Measurements from ENCODE around the gene RPS3A. TPM values are rescaled to one million over a fixed set of nuclear protein-coding genes. Genes with fewer than 3 reads are reported as not detected.

The RPS3A gene
- total RNA-seq, 2 experiments from 2014 or later = 1,980 to 2,148 TPM

- Mint-ChIP-seq H3K9me3 (no peaks in the 10 kb centered on the region), H3K36me3 (no peaks in the 10 kb centered on the region), H3K4me3 (no peak overlapping the region), H3K4me1 (no peaks in the 10 kb centered on the region), H3K27me3 (peaks cover 5% of the 10 kb centered on the region), H3K27ac (no peak overlapping the region)
- DNase-seq (no peak), ATAC-seq (ENCODE audit: low read depth) (no peak)
- POLR2A ChIA-PET = no interaction called here
Observed at GRCh38 chr4:151139814-151140213, 40.4 kb downstream of the RPS3A start.

GRCh38 chr4:151142758-151143157, 43.3 kb downstream of the RPS3A start:
- DNase-seq (no peak), ATAC-seq (ENCODE audit: low read depth) (no peak)
- no peaks in the 10 kb centered on the region for H3K36me3 Mint-ChIP-seq
- no peaks in the 10 kb centered on the region for H3K4me1 Mint-ChIP-seq
- no peak overlapping the region for H3K4me3 Mint-ChIP-seq
- peaks cover 5% of the 10 kb centered on the region for H3K27me3 Mint-ChIP-seq
- no peaks in the 10 kb centered on the region for H3K9me3 Mint-ChIP-seq
- POLR2A ChIA-PET = no interaction called here
- H3K27ac Mint-ChIP-seq = no peak overlapping the region

GRCh38 chr4:151143162-151143561, 43.7 kb downstream of the RPS3A start:
- H3K36me3 Mint-ChIP-seq = no peaks in the 10 kb centered on the region
- DNase-seq = no peak
- peaks cover 5% of the 10 kb centered on the region for H3K27me3 Mint-ChIP-seq
- ATAC-seq (ENCODE audit: low read depth) = no peak
- no peak overlapping the region for H3K27ac Mint-ChIP-seq
- POLR2A ChIA-PET = no interaction called here
- no peak overlapping the region for H3K4me3 Mint-ChIP-seq
- no peaks in the 10 kb centered on the region for H3K9me3 Mint-ChIP-seq
- H3K4me1 Mint-ChIP-seq = no peaks in the 10 kb centered on the region

GRCh38 chr4:151143811-151144210, 44.4 kb downstream of the RPS3A start:
- peaks cover 5% of the 10 kb centered on the region for H3K27me3 Mint-ChIP-seq
- no peak for DNase-seq
- no peak overlapping the region for H3K27ac Mint-ChIP-seq
- no peak for ATAC-seq (ENCODE audit: low read depth)
- no peaks in the 10 kb centered on the region for H3K4me1 Mint-ChIP-seq
- POLR2A ChIA-PET = no interaction called here
- H3K4me3 Mint-ChIP-seq = no peak overlapping the region
- no peaks in the 10 kb centered on the region for H3K9me3 Mint-ChIP-seq
- H3K36me3 Mint-ChIP-seq = no peaks in the 10 kb centered on the region

GRCh38 chr4:151144329-151145072, 45.1 kb downstream of the RPS3A start:
- H3K4me3 Mint-ChIP-seq = no peak overlapping the region
- no peaks in the 10 kb centered on the region for H3K4me1 Mint-ChIP-seq
- POLR2A ChIA-PET = no interaction called here
- no peaks in the 10 kb centered on the region for H3K36me3 Mint-ChIP-seq
- no peaks in the 10 kb centered on the region for H3K9me3 Mint-ChIP-seq
- H3K27me3 Mint-ChIP-seq = peaks cover 5% of the 10 kb centered on the region
- ATAC-seq (ENCODE audit: low read depth) (no peak), DNase-seq (no peak)
- H3K27ac Mint-ChIP-seq = no peak overlapping the region

- peaks cover 10% of the 10 kb centered on the region for H3K27me3 Mint-ChIP-seq
- H3K36me3 Mint-ChIP-seq = no peaks in the 10 kb centered on the region
- no peaks in the 10 kb centered on the region for H3K9me3 Mint-ChIP-seq
- H3K4me3 Mint-ChIP-seq = no peak overlapping the region
- POLR2A ChIA-PET = no interaction called here
- no peaks in the 10 kb centered on the region for H3K4me1 Mint-ChIP-seq
- H3K27ac Mint-ChIP-seq = no peak overlapping the region
- ATAC-seq (ENCODE audit: low read depth) (no peak), DNase-seq (no peak)
Observed at GRCh38 chr4:151147000-151147399, 47.6 kb downstream of the RPS3A start.

- no peak for ATAC-seq (ENCODE audit: low read depth)
- H3K36me3 Mint-ChIP-seq = no peaks in the 10 kb centered on the region
- POLR2A ChIA-PET = no interaction called here
Observed at GRCh38 chr4:151148261-151148660, 48.8 kb downstream of the RPS3A start.

GRCh38 chr4:151150821-151151580, 51.6 kb downstream of the RPS3A start:
- no peaks in the 10 kb centered on the region for H3K4me1 Mint-ChIP-seq
- H3K27ac Mint-ChIP-seq = no peak overlapping the region
- POLR2A ChIA-PET = no interaction called here
- peaks cover 6% of the 10 kb centered on the region for H3K27me3 Mint-ChIP-seq
- ATAC-seq (ENCODE audit: low read depth) = no peak
- H3K36me3 Mint-ChIP-seq = no peaks in the 10 kb centered on the region
- DNase-seq = no peak
- H3K9me3 Mint-ChIP-seq = no peaks in the 10 kb centered on the region
- no peak overlapping the region for H3K4me3 Mint-ChIP-seq

More at GRCh38 chr4:151148261-151148660, 48.8 kb downstream of the RPS3A start:
- Mint-ChIP-seq H3K4me1 (no peaks in the 10 kb centered on the region), H3K27me3 (peaks cover 8% of the 10 kb centered on the region), H3K27ac (no peak overlapping the region), H3K4me3 (no peak overlapping the region), H3K9me3 (no peaks in the 10 kb centered on the region)
- no peak for DNase-seq

GRCh38 chr4:151152028-151152427, 52.6 kb downstream of the RPS3A start:
- Mint-ChIP-seq H3K9me3 (no peaks in the 10 kb centered on the region), H3K27me3 (peaks cover 6% of the 10 kb centered on the region), H3K27ac (no peak overlapping the region), H3K4me3 (no peak overlapping the region), H3K36me3 (no peaks in the 10 kb centered on the region), H3K4me1 (no peaks in the 10 kb centered on the region)
- ATAC-seq (ENCODE audit: low read depth) = no peak
- DNase-seq = no peak
- POLR2A ChIA-PET = no interaction called here

- H3K36me3 Mint-ChIP-seq = no peaks in the 10 kb centered on the region
- no peak overlapping the region for H3K4me3 Mint-ChIP-seq
- ATAC-seq (ENCODE audit: low read depth) (no peak), DNase-seq (no peak)
- H3K27ac Mint-ChIP-seq = no peak overlapping the region
- POLR2A ChIA-PET = no interaction called here
- H3K9me3 Mint-ChIP-seq = no peaks in the 10 kb centered on the region
- H3K4me1 Mint-ChIP-seq = no peaks in the 10 kb centered on the region
- peaks cover 6% of the 10 kb centered on the region for H3K27me3 Mint-ChIP-seq
Observed at GRCh38 chr4:151153585-151153984, 54.2 kb downstream of the RPS3A start.

Other genes with a start within 250 kb of the RPS3A start
- 10 to 100 TPM; 47.9 to 50.6 TPM for gene LRBA, start 84.3 kb upstream of the RPS3A start, total RNA-seq
- gene PRSS48, start 177.5 kb downstream of the RPS3A start, total RNA-seq = not detected
- not detected for gene SH3D19, start 226.0 kb downstream of the RPS3A start, total RNA-seq

All from activated naive CD8-positive, alpha-beta T cell treated with anti-CD3 and anti-CD28 coated beads, Interleukin-2, amount 10 ng/mL, durations not matched to agents 7 days and 5 days (primary cell).